Neuronal stem cell (in vitro differentiated cells): ENCODE data around the gene GABBR2.

ENCODE experiments used
- DNase-seq: peaks from one replicate; pipeline ENCODE4 v3.0.0-alpha.2; 2013; ENCODE audit warnings: low spot score
- H2AFZ ChIP-seq: one replicate; pipeline ENCODE4 v1.6.1; 2013; ENCODE audit warnings: mild to moderate bottlenecking, low read length, inconsistent platforms
- H2AK5ac ChIP-seq: 2 replicates; pipeline ENCODE4 v1.6.1; 2013; ENCODE audit warnings: low read depth, mild to moderate bottlenecking, inconsistent platforms, low read length, moderate library complexity, mixed read lengths
- H2BK120ac ChIP-seq: 2 replicates; pipeline ENCODE4 v1.6.1; 2013; ENCODE audit warnings: low read depth, mild to moderate bottlenecking, inconsistent platforms, low read length, moderate library complexity, mixed read lengths
- H2BK12ac ChIP-seq: one replicate; pipeline ENCODE4 v1.6.1; 2013; ENCODE audit warnings: low read length, inconsistent platforms
- H2BK15ac ChIP-seq: 2 replicates; pipeline ENCODE4 v1.6.1; 2013; ENCODE audit warnings: mild to moderate bottlenecking, low read length, inconsistent platforms, mixed read lengths
- H2BK5ac ChIP-seq: one replicate; pipeline ENCODE4 v1.6.1; 2013; ENCODE audit warnings: inconsistent platforms, mild to moderate bottlenecking, low read length, moderate library complexity
- H3K14ac ChIP-seq: one replicate; pipeline ENCODE4 v1.6.1; 2013; ENCODE audit warnings: low read length, inconsistent platforms
- H3K18ac ChIP-seq: 2 replicates; pipeline ENCODE4 v1.6.1; 2013; ENCODE audit warnings: low read length, inconsistent platforms
- H3K23ac ChIP-seq: 2 replicates; pipeline ENCODE4 v1.6.1; 2013; ENCODE audit warnings: low read depth, mild to moderate bottlenecking, mixed read lengths, low read length, inconsistent platforms; ENCODE audit not compliant: poor library complexity
- H3K27ac ChIP-seq: replicated peaks from 3 replicates; pipeline ENCODE4 v1.5.1; 2013; ENCODE audit warnings: low read length, inconsistent platforms
- H3K27me3 ChIP-seq, 3 experiments: 2 replicates each; pipeline ENCODE4 v1.6.1; 2013; ENCODE audit warnings: low read length in 3 of 3, mild to moderate bottlenecking in 2 of 3, inconsistent platforms in 1 of 3, low read depth in 1 of 3, mixed read lengths in 1 of 3, moderate library complexity in 1 of 3; ENCODE audit not compliant: control insufficient read depth in 3 of 3, insufficient read depth in 3 of 3
- H3K36me3 ChIP-seq, 2 donors: replicated peaks in 1 of 2; 2 replicates each; pipeline ENCODE4 v1.6.1; 2013; ENCODE audit warnings: low read length in 2 of 2; ENCODE audit not compliant: control insufficient read depth in 2 of 2, insufficient read depth in 2 of 2
- H3K4ac ChIP-seq: 2 replicates; pipeline ENCODE4 v1.6.1; 2013; ENCODE audit warnings: inconsistent platforms, mild to moderate bottlenecking, low read length, moderate library complexity
- H3K4me1 ChIP-seq, 2 donors: 1 replicate in 1 of 2; 2 replicates in 1 of 2; pipeline ENCODE4 v1.6.1; 2013; ENCODE audit warnings: low read length in 2 of 2, low read depth in 1 of 2; ENCODE audit not compliant: control insufficient read depth in 2 of 2, insufficient read depth in 1 of 2
- H3K4me2 ChIP-seq: one replicate; pipeline ENCODE4 v1.6.1; 2013; ENCODE audit warnings: mild to moderate bottlenecking, low read length, inconsistent platforms; ENCODE audit not compliant: insufficient read depth, poor library complexity, severe bottlenecking
- H3K4me3 ChIP-seq, 2 donors: 2 replicates each; pipeline ENCODE4 v1.5.1; 2013; ENCODE audit warnings: low read length in 2 of 2, mild to moderate bottlenecking in 2 of 2, inconsistent platforms in 1 of 2, moderate library complexity in 1 of 2
- H3K79me1 ChIP-seq: one replicate; pipeline ENCODE4 v1.6.1; 2013; ENCODE audit warnings: low read depth, mild to moderate bottlenecking, inconsistent platforms, low read length, moderate library complexity
- H3K9ac ChIP-seq: one replicate; pipeline ENCODE4 v1.6.1; 2013; ENCODE audit warnings: mild to moderate bottlenecking, low read depth, low read length, inconsistent platforms; ENCODE audit not compliant: poor library complexity
- H3K9me3 ChIP-seq, 2 donors: replicated peaks in 1 of 2; 2 replicates each; pipeline versions ENCODE3 to v1.6.1; 2013; ENCODE audit warnings: low read length in 2 of 2, mild to moderate bottlenecking in 2 of 2, inconsistent platforms in 1 of 2, low read depth in 1 of 2, mixed read lengths in 1 of 2, moderate library complexity in 1 of 2; ENCODE audit not compliant: control insufficient read depth in 2 of 2, insufficient read depth in 1 of 2
- H4K8ac ChIP-seq: one replicate; pipeline ENCODE4 v1.6.1; 2013; ENCODE audit warnings: low read depth, mild to moderate bottlenecking, inconsistent platforms, low read length, moderate library complexity
- H4K91ac ChIP-seq: one replicate; pipeline ENCODE4 v1.6.1; 2013; ENCODE audit warnings: low read length, low read depth, mild to moderate bottlenecking, inconsistent platforms; ENCODE audit not compliant: poor library complexity
- WGBS, 2 donors: extraction: QIAGEN DNeasy Blood & Tissue Kit; methylation state at CpG; one replicate each; pipeline ENCODE4 v1.1.7; 2013; ENCODE audit warnings: missing lambda C conversion rate in 2 of 2, mixed read lengths in 1 of 2; ENCODE audit not compliant: insufficient read length in 2 of 2, insufficient replicate concordance in 1 of 2; ENCODE audit errors: extremely low coverage in 2 of 2; 5-methylcytosine and 5-hydroxymethylcytosine counted together

The GABBR2 gene

DNA sequence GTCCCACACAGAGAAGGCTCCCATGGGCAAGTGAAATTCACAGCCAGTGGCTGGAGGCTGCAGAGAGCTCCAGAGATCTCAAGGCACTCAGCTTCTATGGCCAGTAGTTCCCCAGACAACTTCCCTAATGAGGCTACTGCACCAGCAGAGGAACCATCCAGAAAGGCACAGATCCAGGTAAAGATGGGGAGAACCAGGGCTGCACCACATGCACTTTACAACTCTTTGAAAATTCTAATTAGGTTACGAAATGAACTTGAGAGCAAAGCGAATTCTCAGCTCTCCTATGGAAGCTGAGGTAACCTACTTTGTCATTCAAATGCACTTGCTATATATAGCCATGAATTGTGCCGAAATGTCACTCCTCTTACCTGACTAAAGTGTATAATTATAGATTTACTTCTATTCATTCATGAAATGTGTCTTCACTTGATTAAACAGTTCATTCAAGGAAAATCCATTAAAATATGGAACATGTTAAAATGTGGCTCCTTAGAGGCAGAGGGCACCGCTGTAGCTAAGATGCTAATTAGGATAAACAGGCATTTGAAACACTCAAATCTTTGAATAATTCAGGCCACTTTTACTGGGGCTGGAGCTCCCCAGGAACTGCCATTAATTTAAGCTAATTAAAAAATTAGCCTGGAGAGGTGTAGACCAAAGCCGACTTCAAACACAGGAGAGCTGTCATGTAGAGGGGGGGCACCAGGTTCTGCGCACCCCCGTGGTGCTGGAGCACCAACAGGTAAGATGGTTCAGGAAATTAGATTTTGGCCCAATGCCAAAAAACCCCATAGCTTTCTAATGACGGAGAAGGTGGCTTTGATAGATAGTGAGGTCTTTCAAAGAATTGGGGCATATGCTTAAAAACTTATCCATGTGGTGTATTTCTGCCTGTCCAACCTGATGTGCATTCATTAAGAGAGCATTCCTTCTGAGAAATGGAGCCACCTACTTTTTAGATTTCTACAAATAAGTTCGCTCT, 204.1 kb downstream of the GABBR2 start:
- H3K4ac ChIP-seq = no peak overlapping the region
- H2BK5ac ChIP-seq = no peak overlapping the region
- H2AFZ ChIP-seq = no peak overlapping the region
- H4K91ac ChIP-seq = no peak overlapping the region
- H2BK120ac ChIP-seq = no peak overlapping the region
- no peak overlapping the region for H3K9ac ChIP-seq
- H3K4me1 ChIP-seq = peaks cover 0 to 4% of the 10 kb centered on the region in 2 donors
- no peak overlapping the region for H2AK5ac ChIP-seq
- no peaks in the 10 kb centered on the region for H3K9me3 ChIP-seq
- no peaks in the 10 kb centered on the region for H3K36me3 ChIP-seq
- no peak overlapping the region for H3K23ac ChIP-seq
- no peak overlapping the region for H3K14ac ChIP-seq
- H3K4me2 ChIP-seq = no peak overlapping the region
- H3K27me3 ChIP-seq = no peaks in the 10 kb centered on the region
- no peaks in the 10 kb centered on the region for H3K79me1 ChIP-seq
- H4K8ac ChIP-seq = no peak overlapping the region
- no peak overlapping the region for H2BK12ac ChIP-seq
- H3K18ac ChIP-seq = no peak overlapping the region
- no peak for DNase-seq
- H2BK15ac ChIP-seq = no peak overlapping the region
- WGBS, 2 donors = no CpG with 5 or more reads among the region's 9 CpGs
- no peak overlapping the region for H3K4me3 ChIP-seq
- no peak overlapping the region for H3K27ac ChIP-seq

DNA sequence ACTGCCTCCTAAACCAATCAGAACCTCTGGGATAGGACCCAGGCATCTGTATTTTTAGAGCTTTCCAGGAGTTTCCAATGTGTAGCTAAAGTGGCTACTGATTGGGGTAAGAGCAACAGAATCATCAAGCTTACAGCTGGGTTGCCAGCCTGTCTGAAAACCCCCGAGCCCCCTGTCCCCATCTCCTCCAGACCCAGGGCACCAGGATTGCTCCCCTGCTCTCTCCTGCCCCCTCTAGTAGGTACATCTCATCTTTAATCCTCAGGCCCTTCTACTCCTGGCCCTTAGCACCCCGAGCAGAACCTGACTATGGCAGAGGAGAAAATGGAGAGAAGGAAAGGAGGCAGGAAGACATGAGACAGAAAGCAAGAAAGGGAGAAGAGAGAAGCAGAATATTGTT, 204.9 kb downstream of the GABBR2 start:
- Histone ChIP-seq H2AK5ac (no peak overlapping the region), H3K23ac (no peak overlapping the region), H3K9me3 (no peaks in the 10 kb centered on the region), H3K4me2 (no peak overlapping the region), H4K8ac (no peak overlapping the region), H3K27ac (no peak overlapping the region), H2BK5ac (no peak overlapping the region), H2AFZ (no peak overlapping the region), H3K9ac (no peak overlapping the region), H3K27me3 (no peaks in the 10 kb centered on the region), H3K14ac (no peak overlapping the region), H3K4me1 (peaks cover 0 to 4% of the 10 kb centered on the region in 2 donors), H2BK120ac (no peak overlapping the region), H3K18ac (no peak overlapping the region), H4K91ac (no peak overlapping the region), H3K79me1 (no peaks in the 10 kb centered on the region), H3K36me3 (no peaks in the 10 kb centered on the region), H2BK12ac (no peak overlapping the region), H3K4ac (no peak overlapping the region), H2BK15ac (no peak overlapping the region), H3K4me3 (no peak overlapping the region)
- no peak for DNase-seq
- WGBS, 2 donors = no CpG with 5 or more reads among the region's 2 CpGs

DNA sequence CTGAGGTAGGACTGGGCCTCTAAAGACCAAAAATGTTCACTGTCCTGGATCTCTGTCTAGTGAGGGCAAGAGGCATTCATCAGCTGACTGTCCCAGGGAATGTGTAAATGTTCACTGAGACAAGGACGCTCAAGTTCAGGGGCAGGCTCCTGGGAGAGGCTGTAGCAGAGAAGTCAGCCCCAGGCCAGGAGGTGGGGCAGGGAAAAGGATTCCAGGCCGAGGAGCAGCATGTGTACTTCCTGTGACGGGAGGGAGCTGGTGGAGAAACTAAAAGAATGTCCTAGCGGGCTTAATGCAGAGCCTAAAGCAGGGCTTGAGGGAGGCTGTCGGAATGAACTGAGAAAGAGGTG, 205.8 kb downstream of the GABBR2 start:
- WGBS, 2 donors = no CpG with 5 or more reads among the region's 5 CpGs
- DNase-seq = no peak
- H3K27ac ChIP-seq = no peak overlapping the region

DNA sequence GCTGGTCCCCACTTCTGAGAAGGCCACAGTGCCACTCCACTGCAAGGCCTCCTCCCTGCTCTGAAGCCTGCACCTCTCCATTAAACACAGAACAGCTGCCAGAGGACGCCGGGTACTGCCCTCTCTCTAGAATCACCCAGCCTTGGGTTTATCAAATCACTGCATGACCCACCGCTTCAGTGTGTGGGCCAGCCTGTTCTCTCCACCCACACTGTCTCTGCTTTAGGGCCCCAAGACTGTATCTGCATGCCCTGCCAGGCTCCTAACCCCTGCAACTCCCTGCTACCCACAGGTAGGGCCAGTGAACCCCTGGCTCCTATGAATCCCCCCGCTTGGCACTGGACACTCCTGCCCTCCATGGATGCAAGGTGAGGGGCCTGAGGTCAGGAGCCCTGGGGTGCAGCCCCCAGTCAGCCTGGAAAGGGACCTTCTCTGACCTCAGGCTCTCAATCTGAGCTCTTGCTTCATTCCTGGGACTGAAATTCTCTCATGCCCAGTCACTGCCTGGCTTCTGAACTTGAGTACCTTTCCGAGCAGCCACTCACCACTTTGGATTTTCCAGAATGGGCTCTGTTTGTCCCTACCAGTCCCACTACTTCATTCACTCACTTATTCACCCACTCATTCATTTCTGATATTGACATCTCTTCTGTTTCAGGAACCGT, 206.3 kb downstream of the GABBR2 start:
- no peak overlapping the region for H4K91ac ChIP-seq
- H2BK15ac ChIP-seq = no peak overlapping the region
- H3K36me3 ChIP-seq = no peaks in the 10 kb centered on the region
- no peak overlapping the region for H4K8ac ChIP-seq
- no peak overlapping the region for H3K18ac ChIP-seq
- no peak overlapping the region for H3K4me2 ChIP-seq
- H3K27me3 ChIP-seq = no peaks in the 10 kb centered on the region
- H3K4me1 ChIP-seq = peaks cover 0 to 4% of the 10 kb centered on the region in 2 donors
- H3K27ac ChIP-seq = no peak overlapping the region
- H3K23ac ChIP-seq = no peak overlapping the region
- no peak overlapping the region for H3K14ac ChIP-seq
- no peak for DNase-seq
- H3K79me1 ChIP-seq = no peaks in the 10 kb centered on the region
- no CpG with 5 or more reads among the region's 6 CpGs for WGBS, 2 donors
- no peak overlapping the region for H2BK5ac ChIP-seq
- no peak overlapping the region for H2AFZ ChIP-seq
- no peaks in the 10 kb centered on the region for H3K9me3 ChIP-seq
- H2BK120ac ChIP-seq = no peak overlapping the region
- H3K9ac ChIP-seq = no peak overlapping the region
- H3K4me3 ChIP-seq = no peak overlapping the region
- H2AK5ac ChIP-seq = peak overlapping the region; percentile 10
- no peak overlapping the region for H3K4ac ChIP-seq
- no peak overlapping the region for H2BK12ac ChIP-seq

More for the DNA sequence above, 205.8 kb downstream of the GABBR2 start:
- H2BK120ac ChIP-seq = no peak overlapping the region
- no peak overlapping the region for H2BK5ac ChIP-seq
- H3K79me1 ChIP-seq = no peaks in the 10 kb centered on the region
- peaks cover 0 to 4% of the 10 kb centered on the region in 2 donors for H3K4me1 ChIP-seq
- no peak overlapping the region for H3K9ac ChIP-seq
- no peak overlapping the region for H3K4ac ChIP-seq
- no peaks in the 10 kb centered on the region for H3K27me3 ChIP-seq
- H3K23ac ChIP-seq = no peak overlapping the region
- H2BK15ac ChIP-seq = no peak overlapping the region
- H4K91ac ChIP-seq = no peak overlapping the region
- H2AFZ ChIP-seq = no peak overlapping the region
- H3K4me3 ChIP-seq = no peak overlapping the region
- H3K9me3 ChIP-seq = no peaks in the 10 kb centered on the region
- H3K36me3 ChIP-seq = no peaks in the 10 kb centered on the region
- no peak overlapping the region for H2AK5ac ChIP-seq
- H3K18ac ChIP-seq = no peak overlapping the region
- H4K8ac ChIP-seq = no peak overlapping the region
- no peak overlapping the region for H3K14ac ChIP-seq
- no peak overlapping the region for H2BK12ac ChIP-seq
- no peak overlapping the region for H3K4me2 ChIP-seq
